GM19238 (cell line): ENCODE measurements around the gene FNIP1.
"Not testable (repeated sequence)": the region's sequence is repeated elsewhere in the genome, so short reads cannot be mapped to it uniquely, and the experiment has no call there.

Experiments
- DNase-seq: peaks from one replicate; pipeline ENCODE4 v3.0.0; 2011; ENCODE audit warnings: low spot score; ENCODE audit not compliant: insufficient read length

The FNIP1 gene

GRCh38 chr5:131684595-131684994, 112.2 kb downstream of the FNIP1 start:
- no peak for DNase-seq

GRCh38 chr5:131684051-131684450, 112.8 kb downstream of the FNIP1 start:
- DNase-seq, result no peak

GRCh38 chr5:131682826-131683225, 114.0 kb downstream of the FNIP1 start:
- DNase-seq, result no peak

- no peak for DNase-seq
Measured at GRCh38 chr5:131682175-131682574, 114.6 kb downstream of the FNIP1 start.

GRCh38 chr5:131679911-131680310, 116.9 kb downstream of the FNIP1 start:
- no peak for DNase-seq

GRCh38 chr5:131678273-131678672, 118.5 kb downstream of the FNIP1 start:
- DNase-seq, result not testable (repeated sequence)

GRCh38 chr5:131677115-131677514, 119.7 kb downstream of the FNIP1 start:
- DNase-seq, result no peak

- DNase-seq, result no peak
Measured at GRCh38 chr5:131672776-131673175, 124.0 kb downstream of the FNIP1 start.

GRCh38 chr5:131671994-131672655, 124.7 kb downstream of the FNIP1 start:
- no peak for DNase-seq

GRCh38 chr5:131671409-131671808, 125.4 kb downstream of the FNIP1 start:
- DNase-seq, result no peak

- DNase-seq, result no peak
Measured at GRCh38 chr5:131664929-131665328, 131.9 kb downstream of the FNIP1 start.

- no peak for DNase-seq
Measured at GRCh38 chr5:131661933-131662332, 134.9 kb downstream of the FNIP1 start.

GRCh38 chr5:131659841-131660240, 137.0 kb downstream of the FNIP1 start:
- no peak for DNase-seq

- no peak for DNase-seq
Measured at GRCh38 chr5:131659290-131659689, 137.5 kb downstream of the FNIP1 start.

- no peak for DNase-seq
Measured at GRCh38 chr5:131654776-131655175, 142.0 kb downstream of the FNIP1 start.

- no peak for DNase-seq
Measured at GRCh38 chr5:131654309-131654708, 142.5 kb downstream of the FNIP1 start.

GRCh38 chr5:131649161-131649560, 147.7 kb downstream of the FNIP1 start:
- no peak for DNase-seq

- DNase-seq, result no peak
Measured at GRCh38 chr5:131647048-131647769, 149.6 kb downstream of the FNIP1 start.

- no peak for DNase-seq
Measured at GRCh38 chr5:131644822-131645221, 152.0 kb downstream of the FNIP1 start.

- no peak for DNase-seq
Measured at GRCh38 chr5:131644370-131644769, 152.4 kb downstream of the FNIP1 start.

- DNase-seq, result no peak
Measured at GRCh38 chr5:131641494-131641893, 155.3 kb downstream of the FNIP1 start.

- DNase-seq, result no peak
Measured at GRCh38 chr5:131640043-131640856, 156.6 kb downstream of the FNIP1 start.
